CD1c-positive myeloid dendritic cell (primary cell): ENCODE data around the gene SLC35D2.
"Not testable (repeated sequence)": the region's sequence is repeated elsewhere in the genome, so short reads cannot be mapped to it uniquely, and the experiment has no call there.

ENCODE experiments used
- DNase-seq: peaks from one replicate; pipeline ENCODE4 v3.0.0-alpha.2; 2016; ENCODE audit errors: extremely low spot score

The SLC35D2 gene

DNA sequence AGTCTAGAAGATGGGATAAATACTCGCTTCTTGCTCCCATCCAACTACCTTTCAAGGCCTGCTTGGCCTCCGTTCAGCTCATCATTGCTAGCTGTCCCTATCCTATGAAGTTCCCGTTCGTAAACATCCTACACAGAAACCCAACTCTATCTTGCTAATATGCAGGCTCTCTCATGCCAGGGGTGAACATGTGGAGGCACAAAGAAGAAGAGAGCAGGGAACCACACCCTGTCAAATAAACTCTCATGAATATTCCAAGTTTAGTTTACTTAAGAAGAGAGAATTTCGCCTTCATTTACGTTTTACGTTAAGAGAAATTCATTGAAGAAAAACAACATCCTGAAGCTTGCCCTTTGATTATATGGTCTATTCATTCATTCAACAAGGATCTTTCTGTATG is 73.7 kb downstream of the SLC35D2 start:
- no peak for DNase-seq

- DNase-seq, result not testable (repeated sequence)
Observed at GRCh38 chr9:96306958-96307357, 76.6 kb downstream of the SLC35D2 start.

DNA sequence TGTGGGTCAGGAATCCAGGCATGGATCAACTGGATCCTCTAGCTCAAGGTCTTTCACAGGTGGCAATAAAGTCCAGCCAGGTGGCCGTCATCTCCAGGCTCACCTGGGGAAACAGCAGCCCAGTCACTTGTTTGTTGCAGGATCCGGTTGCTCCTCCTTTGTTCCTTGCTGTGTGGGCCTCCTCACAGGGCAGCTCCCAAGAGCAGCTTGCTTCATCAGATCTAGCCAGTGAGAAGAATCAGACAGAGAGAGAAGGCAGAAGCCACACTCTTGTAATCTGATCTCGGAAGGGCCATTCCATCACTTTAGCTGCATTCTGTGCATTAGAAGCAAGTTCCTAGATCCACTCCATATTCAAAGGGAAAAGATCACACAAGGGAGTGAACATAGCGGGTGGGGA is 78.3 kb downstream of the SLC35D2 start:
- DNase-seq, result no peak

DNA sequence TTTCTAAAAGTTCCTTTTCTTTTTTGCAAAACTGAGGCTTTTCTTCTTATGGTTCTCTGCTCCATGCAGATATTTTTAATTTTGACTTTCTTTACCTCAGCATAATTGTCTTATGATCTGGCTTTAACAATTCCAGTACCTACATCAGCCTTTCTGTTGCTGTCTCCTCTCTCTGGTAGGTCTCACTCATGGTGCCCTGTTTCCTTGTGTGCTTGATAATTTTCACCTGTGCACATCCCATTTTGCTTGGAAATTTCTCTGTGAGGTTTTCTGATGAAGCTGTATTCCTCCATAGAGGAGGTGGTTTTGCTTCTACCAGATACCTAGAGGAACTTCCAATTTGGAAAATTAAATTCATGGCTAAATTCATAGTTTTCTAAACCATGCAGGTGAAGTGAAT is 79.3 kb downstream of the SLC35D2 start:
- no peak for DNase-seq

GRCh38 chr9:96302021-96302420 is 81.5 kb downstream of the SLC35D2 start, which contains the start of gene HSD17B3:
Gene HSD17B3 (minus strand): TSS chr9:96302176. CDS start chr9:96302104, 72 bp downstream.
- DNase-seq, result no peak

DNA sequence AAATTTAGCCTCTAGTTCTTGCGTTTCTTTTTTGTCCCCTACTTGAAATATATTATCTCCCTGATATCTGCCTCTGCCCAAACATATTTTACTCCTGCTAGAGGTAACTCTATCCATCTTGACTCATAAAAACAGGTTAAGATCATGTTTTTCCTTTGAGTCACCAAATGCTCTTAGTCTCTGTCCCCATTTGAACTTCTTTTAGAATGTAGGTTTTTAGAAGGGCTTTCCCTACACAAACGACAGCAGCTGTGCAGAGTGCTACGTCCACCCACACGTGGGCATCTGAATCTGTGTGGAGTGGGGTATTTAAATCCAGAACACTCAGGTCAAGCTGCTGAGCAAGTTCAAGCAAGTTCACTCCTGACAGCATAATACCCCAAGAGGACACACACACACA is 83.7 kb downstream of the SLC35D2 start:
- DNase-seq, result no peak

GRCh38 chr9:96294159-96294545 is 89.4 kb downstream of the SLC35D2 start:
- DNase-seq, result no peak

- DNase-seq, result no peak
Observed at GRCh38 chr9:96293498-96294158, 89.9 kb downstream of the SLC35D2 start.

DNA sequence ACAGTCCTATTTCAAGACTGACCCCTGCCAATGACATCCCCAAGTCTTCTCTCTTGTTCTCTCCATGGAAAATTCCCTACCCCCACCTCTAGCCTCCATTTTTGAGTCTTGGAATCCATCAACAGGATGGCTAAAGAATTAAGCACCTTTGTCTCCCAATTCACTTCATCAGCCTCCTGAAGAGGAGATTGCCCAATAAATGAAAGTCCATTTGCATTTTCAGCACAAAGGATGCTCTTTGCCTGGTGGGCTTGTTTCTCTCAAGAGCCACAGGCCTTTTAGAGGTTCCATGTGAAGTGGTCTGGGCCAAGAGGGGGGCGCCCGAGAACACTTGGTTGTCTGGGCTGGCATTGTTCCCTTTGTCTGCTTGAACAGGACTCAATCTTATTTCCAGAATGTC is 94.1 kb downstream of the SLC35D2 start:
- no peak for DNase-seq

- DNase-seq, result no peak
Observed at GRCh38 chr9:96281641-96282040, 101.9 kb downstream of the SLC35D2 start.

GRCh38 chr9:96279932-96280331 is 103.6 kb downstream of the SLC35D2 start:
- no peak for DNase-seq

- no peak for DNase-seq
Observed at GRCh38 chr9:96274939-96275338, 108.6 kb downstream of the SLC35D2 start.
